ENCODE data around the gene CLPSL1. TPM values are rescaled to one million over a fixed set of nuclear protein-coding genes. Genes with fewer than 3 reads are reported as not detected.
"Not testable (repeated sequence)": the region's sequence is repeated elsewhere in the genome, so short reads cannot be mapped to it uniquely, and the experiment has no call there.

CLPSL1 gene
- total and polyA plus RNA-seq, 2 of the 8 experiments (the other 6 are each of a cell fraction or from before 2014, with no cell fraction given), result not detected

DNA sequence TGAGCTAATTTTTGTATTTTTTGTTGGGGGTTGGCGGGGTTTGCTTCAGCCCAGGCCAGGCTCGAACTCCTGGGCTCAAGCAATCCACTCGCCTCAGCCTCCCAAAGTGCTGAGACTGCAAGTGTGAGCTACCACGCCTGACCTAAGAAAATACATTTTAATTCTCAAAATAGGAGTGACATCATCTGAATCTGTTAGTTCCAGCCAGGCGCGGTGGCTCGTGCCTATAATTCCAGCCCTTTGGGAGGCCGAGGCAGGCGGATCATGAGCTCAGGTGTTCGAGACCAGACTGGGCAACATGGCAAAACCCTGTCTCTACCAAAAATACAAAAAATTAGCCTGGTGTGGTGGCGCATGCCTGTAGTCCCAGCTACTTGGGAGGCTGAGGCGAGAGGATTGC, 46.5 kb upstream of the CLPSL1 start:
- WGBS, 2 experiments (ENCODE audit: extremely low coverage in 1 of 2, insufficient coverage in 1 of 2, insufficient read length in 1 of 2, insufficient replicate concordance in 2 of 2, low coverage in 1 of 2, low lambda C conversion rate in 2 of 2, missing lambda C conversion rate in 1 of 2), result 96% methylated on average over 11 of the region's 12 CpGs; no CpG with 5 or more reads in 1 of the 2 experiments
- not testable (repeated sequence) for H3K14ac ChIP-seq (ENCODE audit: insufficient read length); H4K91ac ChIP-seq (replicated peaks; ENCODE audit: insufficient read length, low read length); H2BK120ac ChIP-seq (replicated peaks; ENCODE audit: low read depth, low read length); H3K9ac ChIP-seq (replicated peaks in 1 of 4; ENCODE audit: extremely low read depth in 1 of 4, low read depth in 3 of 4, low read length in 3 of 4); H3K36me3 ChIP-seq (ENCODE audit: control insufficient read depth in 2 of 4, insufficient read depth in 4 of 4, low read length in 3 of 4); H3K79me1 ChIP-seq (ENCODE audit: low read depth, low read length); H3K79me2 ChIP-seq (ENCODE audit: control insufficient read depth in 1 of 2, insufficient read depth in 2 of 2, low read length in 2 of 2); H3K9me3 ChIP-seq (ENCODE audit: insufficient read depth in 2 of 2, low read depth in 1 of 2, low read length in 1 of 2); H2BK20ac ChIP-seq (ENCODE audit: low read length); H4K20me1 ChIP-seq (replicated peaks in 1 of 2; ENCODE audit: control insufficient read depth in 1 of 2, insufficient read depth in 2 of 2, low read length in 2 of 2); H2BK12ac ChIP-seq (ENCODE audit: low read depth, low read length); H3K23me2 ChIP-seq (ENCODE audit: low read depth, low read length); H3K4me2 ChIP-seq (ENCODE audit: insufficient read depth in 1 of 2, low read depth in 2 of 2, low read length in 2 of 2); H3K27me3 ChIP-seq (replicated peaks in 1 of 4; ENCODE audit: control insufficient read depth in 3 of 4, extremely low read depth in 1 of 4, insufficient read depth in 3 of 4, low read length in 3 of 4); H2BK15ac ChIP-seq (ENCODE audit: low read length); H2AFZ ChIP-seq (ENCODE audit: low read length); H3K27ac ChIP-seq (ENCODE audit: low read depth, low read length); H3K4ac ChIP-seq (replicated peaks; ENCODE audit: insufficient read length, low read depth, low read length); H3K56ac ChIP-seq (replicated peaks; ENCODE audit: insufficient read length, low read depth, low read length); H4K5ac ChIP-seq (ENCODE audit: insufficient read length, low read depth, low read length); DNase-seq (ENCODE audit: low read depth in 1 of 2, low spot score in 2 of 2); H3K4me3 ChIP-seq (ENCODE audit: extremely low read depth in 1 of 4, insufficient read depth in 2 of 4, low read depth in 3 of 4, low read length in 4 of 4); H2BK5ac ChIP-seq (ENCODE audit: low read depth, low read length); FAIRE-seq; H3K23ac ChIP-seq (ENCODE audit: insufficient read length); H4K8ac ChIP-seq (ENCODE audit: extremely low read depth, insufficient read depth, low read length); H3K18ac ChIP-seq (ENCODE audit: extremely low read depth, low read length)
- ChIA-PET POLR2A (ENCODE audit: partially characterized antibody) (interaction anchor here (1.1 to 2.4 kb wide), 6 partner anchors 10 to 265 kb away, joined by 3 to 6 read pairs (median 3); no protein-coding TSS in a partner anchor), CTCF (ENCODE audit: partially characterized antibody) (interaction anchor here (0.5 to 7.2 kb wide), 18 partner anchors 9 to 215 kb away, joined by 3 to 84 read pairs (median 4); no protein-coding TSS in a partner anchor)
- Histone ChIP-seq H3K4me1 (replicated peaks in 1 of 4; ENCODE audit: control insufficient read depth in 3 of 4, insufficient read depth in 4 of 4, low read length in 3 of 4) (peaks cover 11 to 32% (median 16%) of the 10 kb centered on the region in 4 experiments), H2AK5ac (ENCODE audit: low read depth, low read length) (peak overlapping the region; percentile 43; the same call in 1 of the 2 replicates)
